Smooth muscle cell of trachea (primary cell): ENCODE results near the gene ZBTB26. TPM values are rescaled to one million over a fixed set of nuclear protein-coding genes. Genes with fewer than 3 reads are reported as not detected.

Experiments
- total RNA-seq: library from RNA; depleted of rRNA; stranded (reverse); fragments of >200 nt; gene quantifications from 2 replicates; pipeline ENCODE4 v1.2.1, GENCODE V29; 2014

ZBTB26 gene
- total RNA-seq: 3.6 and 6.3 TPM in 2 replicates

DNA sequence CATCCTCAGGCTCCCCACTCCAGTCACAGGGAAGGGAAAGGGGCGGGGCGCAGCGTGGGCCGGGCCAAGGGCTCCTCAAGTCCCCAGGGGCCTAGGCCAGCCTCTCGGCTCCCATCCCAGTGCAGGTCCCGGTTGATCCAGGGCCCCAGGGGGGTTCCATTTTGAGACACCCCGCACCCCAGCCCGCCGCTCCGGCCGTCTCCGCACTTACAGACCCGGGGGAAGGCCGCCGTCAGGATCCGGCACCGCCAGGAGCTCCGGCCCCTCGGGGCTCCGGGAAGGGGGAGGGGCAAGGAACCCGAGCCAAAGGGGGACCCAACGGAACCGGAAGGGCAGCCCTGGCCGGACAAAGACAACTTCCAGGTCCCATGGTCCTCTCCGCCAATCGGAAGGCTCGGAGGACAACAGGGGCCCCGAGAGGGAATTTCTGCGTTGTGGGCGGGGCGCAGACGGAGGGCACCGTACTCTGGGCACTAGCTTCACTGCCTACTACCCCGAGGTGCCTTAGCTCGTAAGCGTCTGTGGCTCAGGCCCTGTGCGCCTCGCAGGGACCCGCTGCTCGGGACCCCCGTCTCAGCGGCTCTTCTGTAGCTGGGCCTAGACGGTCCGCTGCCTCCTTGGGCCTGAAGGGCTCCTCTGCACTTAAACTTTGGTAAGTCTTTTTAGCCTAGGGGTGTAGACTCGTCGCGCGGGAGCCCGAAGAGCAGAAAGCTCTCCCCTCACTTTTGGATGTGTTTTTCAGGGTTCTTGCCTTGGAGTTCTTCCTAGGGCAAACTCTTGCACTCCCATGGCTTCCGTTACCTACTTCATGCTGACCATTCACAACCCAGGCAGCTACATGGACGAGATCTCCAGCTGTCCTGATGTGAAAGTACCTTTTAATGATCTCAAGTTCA, at the start of gene ZBTB26:
TSS of gene ZBTB26 (minus strand) at position 287 of the 896 bp plus-strand sequence. CDS start 11,578 bp downstream, outside the sequence.

DNA sequence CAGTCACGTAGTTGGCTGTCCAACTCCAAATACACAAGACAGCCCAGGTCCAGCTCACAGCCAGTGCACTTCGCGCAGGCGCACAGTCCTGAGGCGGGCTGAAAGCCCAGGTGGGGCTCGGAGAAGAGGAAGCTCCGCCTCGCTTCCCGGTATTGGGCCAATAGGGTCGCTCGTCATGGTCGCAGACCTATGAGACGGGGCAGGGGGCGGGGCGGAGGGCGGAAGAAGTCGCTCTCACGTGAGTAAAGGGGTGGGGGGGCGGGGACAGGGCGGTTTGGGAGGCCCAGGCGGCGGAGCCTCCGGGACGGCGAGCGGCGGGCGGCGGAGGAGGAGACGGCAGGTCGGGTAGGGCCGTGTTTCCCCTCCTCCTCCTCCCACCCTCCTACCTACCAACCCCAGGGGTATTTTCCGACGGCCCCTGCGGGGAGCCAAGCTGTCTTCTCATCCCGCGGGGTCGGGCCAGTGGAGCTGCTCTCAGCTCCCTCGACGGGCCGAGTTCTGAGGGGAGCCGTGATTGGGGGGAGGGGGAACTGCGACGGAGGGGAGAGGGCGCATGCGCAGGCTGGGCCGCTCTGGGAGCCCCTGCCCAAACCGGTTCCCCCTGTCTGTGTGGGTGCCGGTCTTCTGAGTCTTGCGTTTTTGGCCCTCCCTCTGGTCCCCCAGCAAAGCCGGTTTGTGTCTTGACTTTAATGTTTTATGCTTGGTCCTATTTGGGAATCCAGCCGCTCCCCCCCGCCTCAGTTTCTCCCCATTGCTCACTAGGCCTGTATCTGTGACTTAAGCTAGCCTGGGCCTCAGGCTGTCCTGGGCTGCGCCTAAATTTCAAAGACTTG, 9.7 kb upstream of the ZBTB26 start, which contains the start of gene RABGAP1:
TSS of gene RABGAP1 (plus strand) at position 272 of the 833 bp plus-strand sequence. CDS start 16,040 bp downstream, outside the sequence.

DNA sequence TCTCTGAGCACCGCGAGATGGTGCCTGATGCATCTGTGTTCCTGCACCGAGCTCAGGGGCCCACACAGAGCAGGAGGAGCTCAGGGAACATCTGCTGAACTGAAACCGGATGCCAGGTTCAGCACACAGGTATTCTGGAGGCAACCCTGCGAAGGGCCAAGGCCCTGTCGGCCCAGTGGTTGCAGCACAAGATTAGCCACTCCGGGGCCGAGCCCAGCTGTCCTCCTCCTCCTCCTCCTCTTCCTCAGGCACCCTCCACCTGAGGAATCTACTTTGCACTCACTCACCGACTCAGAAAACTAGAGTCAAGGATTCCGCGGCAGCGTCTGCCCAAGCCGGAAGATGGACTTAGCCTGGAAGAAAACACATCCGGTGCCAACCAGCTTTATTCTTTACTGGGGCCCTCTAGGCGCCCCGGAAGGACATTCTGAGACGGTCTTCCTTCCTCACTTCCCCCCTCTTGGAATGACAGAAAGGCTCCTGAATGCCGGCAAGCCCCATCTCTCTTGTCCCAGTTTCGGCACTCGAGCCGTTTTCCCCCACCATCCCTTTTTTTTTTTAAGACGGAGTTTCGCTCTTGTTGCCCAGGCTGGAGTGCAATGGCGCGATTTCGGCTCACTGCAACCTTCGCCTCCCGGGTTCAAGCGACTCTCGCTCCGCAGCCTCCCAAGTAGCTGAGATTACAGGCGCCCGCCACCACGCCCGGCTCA, 18.2 kb downstream of the ZBTB26 start, which contains the start of gene ZBTB6:
TSS of gene ZBTB6 (minus strand) at position 360 of the 710 bp plus-strand sequence. CDS start 1,251 bp downstream, outside the sequence.

DNA sequence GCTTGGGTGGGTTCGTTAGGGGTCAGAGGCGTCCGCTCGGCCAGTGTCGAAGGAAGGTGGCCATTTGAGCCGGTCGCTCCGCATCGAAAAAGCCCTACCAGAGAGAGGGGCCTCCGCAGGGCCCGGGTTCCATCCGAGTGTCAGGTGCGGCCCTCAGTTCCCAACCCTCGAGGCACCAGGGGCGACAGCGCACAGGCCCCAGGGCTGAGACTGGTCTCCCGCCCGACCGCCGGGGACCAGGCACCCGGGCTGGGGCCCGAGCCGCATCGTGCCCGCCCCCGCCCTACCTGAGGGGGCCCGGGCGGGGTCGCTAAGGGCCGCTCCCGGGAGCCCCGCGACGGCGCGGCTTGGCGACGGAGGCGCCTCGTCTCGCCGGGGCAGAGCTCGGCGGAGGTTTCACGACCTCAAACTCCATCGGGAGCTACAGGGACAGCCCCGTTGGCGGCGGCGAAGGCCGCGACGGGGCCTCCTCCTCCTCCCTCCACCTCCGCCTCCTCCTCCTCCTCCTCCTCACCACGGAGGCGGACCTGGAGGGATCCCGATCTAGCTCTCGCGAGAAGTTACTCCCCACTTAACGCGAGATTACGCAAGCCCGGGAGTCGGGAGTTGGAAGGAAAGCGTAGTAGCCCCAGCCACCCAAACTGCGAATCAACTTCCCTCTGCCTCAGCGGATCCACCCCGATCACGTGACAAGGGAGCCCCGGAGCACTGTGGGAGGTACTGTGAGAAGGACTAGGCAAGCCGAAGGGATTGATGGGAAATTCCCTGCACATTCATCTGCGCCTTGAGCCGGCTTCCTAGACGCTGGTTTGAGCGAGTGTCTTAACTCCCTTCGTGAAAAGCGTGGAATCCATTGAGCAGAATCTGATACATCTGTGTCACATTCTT, 26.2 kb downstream of the ZBTB26 start, which contains the start of gene RC3H2:
TSS of gene RC3H2 (minus strand) at position 537 of the 888 bp plus-strand sequence. CDS start 7,850 bp downstream, outside the sequence.

Other genes with a start within 250 kb of the ZBTB26 start
- gene OR1L4, start 207.5 kb downstream of the ZBTB26 start, total RNA-seq: not detected in 2 replicates
- gene OR1L6, start 189.2 kb downstream of the ZBTB26 start, total RNA-seq: not detected in 2 replicates
- gene OR5C1, start 142.6 kb downstream of the ZBTB26 start, total RNA-seq: not detected in 2 replicates
- not detected in 2 replicates for gene OR1K1, start 131.4 kb downstream of the ZBTB26 start, total RNA-seq
- 28.9 and 32.3 TPM in 2 replicates for gene PDCL, start 102.9 kb downstream of the ZBTB26 start, total RNA-seq
- gene RC3H2, start 26.2 kb downstream of the ZBTB26 start, total RNA-seq: 31.6 and 39.0 TPM in 2 replicates
- 12.6 and 14.7 TPM in 2 replicates for gene ZBTB6, start 18.2 kb downstream of the ZBTB26 start, total RNA-seq
- 43.8 and 49.2 TPM in 2 replicates for gene RABGAP1, start 9.5 kb upstream of the ZBTB26 start, total RNA-seq
- gene GPR21, start 102.2 kb upstream of the ZBTB26 start, total RNA-seq: 0.17 and 1.0 TPM in 2 replicates